A673 (cell line): Measurements from ENCODE around the gene TSPAN31.
"Not testable (repeated sequence)": the region's sequence is repeated elsewhere in the genome, so short reads cannot be mapped to it uniquely, and the experiment has no call there.

Experiments
- EZH2 ChIP-seq: fragments of 200-600 bp; sonication (generic); IDR thresholded peaks from 2 replicates; pipeline ENCODE4 v1.6.1; 2017; ENCODE audit warnings: borderline replicate concordance, low read depth, mild to moderate bottlenecking, mixed read lengths, antibody characterized with exemption, low read length; ENCODE audit not compliant: poor library complexity, severe bottlenecking
- TF ChIP-seq, protein P1 (sequence below): fragments of 300-800, 200-600 bp; sonication (generic); conservative IDR thresholded peaks from 2 replicates; pipeline ENCODE4 v1.5.1; 2017; ENCODE audit warnings: low read depth, mild to moderate bottlenecking, antibody characterized with exemption, low read length, moderate library complexity, mixed read lengths

DNA sequence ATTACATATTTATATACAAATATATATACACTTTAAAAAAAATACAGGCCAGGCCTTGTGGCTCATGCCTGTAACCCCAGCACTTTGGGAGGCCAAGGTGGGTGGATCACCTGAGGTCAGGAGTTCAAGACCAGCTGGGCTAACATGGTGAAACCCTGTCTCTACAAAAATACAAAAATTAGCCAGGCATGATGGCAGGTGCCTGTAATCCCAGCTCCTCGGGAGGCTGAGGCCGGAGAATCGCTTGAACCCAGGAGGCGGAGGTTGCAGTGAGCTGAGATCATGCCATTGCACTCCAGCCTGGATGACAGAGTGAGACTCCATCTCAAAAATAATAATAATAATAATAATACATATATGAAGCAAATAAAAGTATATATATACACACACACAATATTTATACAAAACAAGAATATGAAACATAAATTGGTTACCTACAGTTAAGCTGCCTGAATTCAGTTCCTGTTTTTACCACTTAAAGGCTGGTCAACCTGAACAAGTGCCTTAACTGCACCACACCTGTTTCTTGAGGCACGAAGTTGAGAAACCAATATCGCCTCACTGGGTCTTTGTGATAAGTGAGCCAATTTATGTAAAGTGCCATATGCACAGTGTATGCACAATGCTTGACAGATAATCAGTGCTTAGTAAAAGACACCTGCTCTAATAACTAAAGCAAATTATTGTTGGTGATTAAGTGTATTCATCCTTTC lies 29.6 kb upstream of the TSPAN31 start:
- TF ChIP-seq, protein P1, sequence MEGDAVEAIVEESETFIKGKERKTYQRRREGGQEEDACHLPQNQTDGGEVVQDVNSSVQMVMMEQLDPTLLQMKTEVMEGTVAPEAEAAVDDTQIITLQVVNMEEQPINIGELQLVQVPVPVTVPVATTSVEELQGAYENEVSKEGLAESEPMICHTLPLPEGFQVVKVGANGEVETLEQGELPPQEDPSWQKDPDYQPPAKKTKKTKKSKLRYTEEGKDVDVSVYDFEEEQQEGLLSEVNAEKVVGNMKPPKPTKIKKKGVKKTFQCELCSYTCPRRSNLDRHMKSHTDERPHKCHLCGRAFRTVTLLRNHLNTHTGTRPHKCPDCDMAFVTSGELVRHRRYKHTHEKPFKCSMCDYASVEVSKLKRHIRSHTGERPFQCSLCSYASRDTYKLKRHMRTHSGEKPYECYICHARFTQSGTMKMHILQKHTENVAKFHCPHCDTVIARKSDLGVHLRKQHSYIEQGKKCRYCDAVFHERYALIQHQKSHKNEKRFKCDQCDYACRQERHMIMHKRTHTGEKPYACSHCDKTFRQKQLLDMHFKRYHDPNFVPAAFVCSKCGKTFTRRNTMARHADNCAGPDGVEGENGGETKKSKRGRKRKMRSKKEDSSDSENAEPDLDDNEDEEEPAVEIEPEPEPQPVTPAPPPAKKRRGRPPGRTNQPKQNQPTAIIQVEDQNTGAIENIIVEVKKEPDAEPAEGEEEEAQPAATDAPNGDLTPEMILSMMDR: not testable (repeated sequence)
- TF ChIP-seq EZH2: not testable (repeated sequence)
